NCI-H1436 treated with DMSO at 0.1 percent for 48 hours (cell line): ENCODE data around the gene CORO7.

Experiments
- DNase-seq: peaks from one replicate; lab custom pipeline; 2025; lab: John Stamatoyannopoulos, UW

CORO7 gene

GRCh38 chr16:4372001-4372577, 44.3 kb downstream of the CORO7 start:
- no peak for DNase-seq

GRCh38 chr16:4371357-4372000, 44.9 kb downstream of the CORO7 start, which contains the start of gene VASN:
VASN (plus strand) TSS chr16:4371848; CDS start chr16:4380878, 9,030 bp downstream.
- DNase-seq = no peak

- DNase-seq = no peak
Measured at GRCh38 chr16:4370570-4371356, 45.6 kb downstream of the CORO7 start.

GRCh38 chr16:4370151-4370550, 46.2 kb downstream of the CORO7 start:
- no peak for DNase-seq

- no peak for DNase-seq
Measured at GRCh38 chr16:4369007-4369733, 47.2 kb downstream of the CORO7 start.

- no peak for DNase-seq
Measured at GRCh38 chr16:4367393-4367856, 49.0 kb downstream of the CORO7 start.

GRCh38 chr16:4366016-4366415, 50.4 kb downstream of the CORO7 start:
- no peak for DNase-seq

GRCh38 chr16:4365615-4366014, 50.8 kb downstream of the CORO7 start:
- DNase-seq = no peak

- DNase-seq = no peak
Measured at GRCh38 chr16:4365014-4365406, 51.4 kb downstream of the CORO7 start.

GRCh38 chr16:4364196-4365013, 52.0 kb downstream of the CORO7 start:
- no peak for DNase-seq

- DNase-seq = no peak
Measured at GRCh38 chr16:4362476-4363135, 53.8 kb downstream of the CORO7 start.

- DNase-seq = no peak
Measured at GRCh38 chr16:4361944-4362311, 54.5 kb downstream of the CORO7 start.

- DNase-seq = no peak
Measured at GRCh38 chr16:4361033-4361943, 55.1 kb downstream of the CORO7 start.

- no peak for DNase-seq
Measured at GRCh38 chr16:4360538-4361021, 55.8 kb downstream of the CORO7 start.

GRCh38 chr16:4359914-4360313, 56.5 kb downstream of the CORO7 start:
- no peak for DNase-seq

GRCh38 chr16:4358831-4359561, 57.4 kb downstream of the CORO7 start:
- no peak for DNase-seq

GRCh38 chr16:4358236-4358635, 58.2 kb downstream of the CORO7 start:
- DNase-seq = no peak

GRCh38 chr16:4356820-4357219, 59.6 kb downstream of the CORO7 start:
- no peak for DNase-seq
